EH (cell line): ENCODE measurements around the gene GPC6.

ENCODE experiments used
- DNase-seq: peaks from one replicate; pipeline ENCODE4 v3.0.0-alpha.2; 2015; ENCODE audit warnings: low read depth

Gene GPC6

DNA sequence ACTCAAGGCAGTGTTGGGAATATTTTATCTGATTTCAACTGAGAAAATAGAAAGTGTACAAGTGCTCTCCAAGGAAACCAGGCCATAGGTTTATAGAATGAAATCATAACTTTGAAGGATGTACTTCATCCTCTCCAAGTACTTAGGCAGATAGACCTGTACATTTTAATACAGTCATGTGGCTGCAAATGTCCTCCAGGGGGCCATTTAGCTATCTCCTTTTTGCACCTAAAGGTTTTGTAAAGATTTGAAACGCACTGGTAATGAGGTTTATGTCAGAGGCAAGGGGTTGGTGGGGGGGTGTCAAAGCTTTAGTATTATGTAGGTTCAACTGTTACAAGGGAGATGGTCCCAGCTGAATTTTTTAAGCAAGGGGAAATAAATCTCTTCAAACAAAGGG, 888.4 kb downstream of the GPC6 start:
- DNase-seq = no peak

DNA sequence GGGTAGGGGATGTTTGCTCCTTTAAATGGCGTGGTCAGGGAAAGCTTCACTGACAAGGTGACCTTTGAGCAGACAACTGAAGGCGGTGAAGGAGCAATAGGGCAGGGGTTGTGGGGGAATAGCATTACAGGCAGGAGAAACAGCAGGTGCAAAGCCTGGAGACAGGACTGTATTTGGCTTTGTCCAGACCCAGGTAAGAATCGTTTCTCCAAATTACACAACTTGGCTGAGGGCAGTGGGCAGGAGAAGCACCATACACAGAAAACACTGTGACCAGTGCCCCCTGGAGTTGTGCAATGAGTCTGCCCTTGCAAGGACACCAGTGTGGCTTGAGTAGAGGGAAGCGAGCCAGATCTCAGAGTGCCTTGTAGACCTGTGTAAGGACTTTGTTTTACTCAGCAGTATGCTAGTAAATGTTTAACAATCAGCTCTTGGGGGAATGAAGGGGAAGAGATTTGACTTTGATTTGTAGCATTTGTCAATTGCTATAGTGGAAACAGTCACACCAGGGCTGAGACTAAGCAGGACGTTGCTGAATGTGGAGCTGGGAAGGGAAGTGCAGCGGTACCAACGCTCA, 892.8 kb downstream of the GPC6 start:
- DNase-seq = no peak

DNA sequence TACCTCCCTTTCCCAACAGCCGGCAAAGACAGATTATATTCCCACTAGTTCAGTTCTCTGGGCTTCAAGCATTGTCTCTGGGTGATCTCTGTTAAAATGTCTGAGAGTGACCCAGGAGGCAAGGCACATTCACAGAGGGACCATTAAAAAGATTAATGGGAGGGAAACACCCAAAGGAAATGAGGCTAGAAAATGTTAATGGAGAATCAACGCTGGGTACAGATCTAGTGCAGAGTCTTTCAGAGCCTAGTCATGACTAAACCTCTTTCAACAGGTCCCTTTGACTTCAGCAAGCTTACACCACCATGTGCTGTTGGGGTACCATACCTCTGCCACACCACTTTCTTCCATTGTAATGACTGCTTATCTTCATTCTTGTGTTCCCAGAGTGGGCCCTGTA, 894.3 kb downstream of the GPC6 start:
- no peak for DNase-seq

DNA sequence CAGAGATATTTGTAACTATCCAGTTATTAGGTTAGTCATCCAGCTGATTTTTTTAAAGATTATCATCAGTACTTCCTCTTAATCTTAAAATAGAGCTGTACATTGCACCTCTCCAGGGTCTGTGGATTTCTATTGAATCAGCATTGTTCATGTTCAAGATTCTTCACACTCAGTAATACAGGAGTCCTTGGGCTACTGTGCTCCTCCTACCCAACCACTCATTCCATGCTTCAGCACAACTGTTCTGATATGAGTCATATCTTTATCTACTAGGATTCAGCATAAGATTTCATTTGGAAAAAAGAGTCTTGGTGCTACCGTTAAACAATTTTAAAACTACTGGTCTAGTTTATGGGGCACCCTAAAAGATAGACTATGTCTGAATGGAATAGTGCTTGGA, 895.1 kb downstream of the GPC6 start:
- peak; percentile 39 for DNase-seq

DNA sequence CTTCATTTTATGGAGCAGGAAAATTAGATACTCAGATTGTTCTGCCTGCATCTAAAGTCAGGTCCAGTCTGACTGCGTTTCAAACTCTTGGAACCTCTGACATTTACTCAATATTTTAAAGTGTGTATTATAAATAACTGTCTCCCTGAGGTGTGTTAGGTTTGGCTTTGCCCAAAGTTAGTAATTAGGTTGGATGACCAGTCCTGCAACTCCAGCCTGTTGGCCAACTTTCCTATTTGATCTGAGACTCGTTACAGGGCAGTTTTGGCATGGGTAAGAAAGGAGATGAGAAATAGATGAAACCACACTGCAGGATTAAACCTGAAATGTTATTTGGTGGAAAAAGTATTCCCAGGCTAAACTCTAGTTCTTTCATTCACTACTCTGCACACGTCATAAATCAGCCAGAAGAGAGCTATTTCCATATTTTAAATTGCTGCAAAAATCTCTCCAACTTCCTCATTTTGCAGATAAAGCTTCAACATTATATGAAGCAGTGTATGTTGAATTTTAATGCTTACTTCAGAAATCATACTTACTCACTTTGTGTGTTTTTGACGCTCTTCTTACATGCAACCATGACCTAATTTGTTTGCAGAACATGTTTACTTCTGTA, 895.8 kb downstream of the GPC6 start:
- no peak for DNase-seq

DNA sequence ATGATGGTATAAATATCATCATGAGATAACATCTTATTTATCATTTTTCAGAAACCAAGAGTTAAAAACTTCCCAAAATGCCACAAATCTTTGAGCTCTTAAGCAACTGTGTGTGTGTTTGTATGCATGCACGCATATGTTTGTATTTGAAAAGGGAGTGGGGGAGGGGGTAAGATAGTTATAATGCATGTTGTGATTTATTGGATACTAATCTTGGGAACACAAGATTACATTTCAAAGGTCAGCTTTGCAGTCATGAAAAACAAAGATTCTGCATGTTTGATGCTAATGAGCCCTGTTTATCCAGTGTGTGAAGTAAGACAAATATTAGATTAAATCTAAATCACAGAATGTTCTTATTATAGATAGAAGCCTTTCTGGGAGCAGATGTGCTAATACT, 897.0 kb downstream of the GPC6 start:
- DNase-seq = no peak

DNA sequence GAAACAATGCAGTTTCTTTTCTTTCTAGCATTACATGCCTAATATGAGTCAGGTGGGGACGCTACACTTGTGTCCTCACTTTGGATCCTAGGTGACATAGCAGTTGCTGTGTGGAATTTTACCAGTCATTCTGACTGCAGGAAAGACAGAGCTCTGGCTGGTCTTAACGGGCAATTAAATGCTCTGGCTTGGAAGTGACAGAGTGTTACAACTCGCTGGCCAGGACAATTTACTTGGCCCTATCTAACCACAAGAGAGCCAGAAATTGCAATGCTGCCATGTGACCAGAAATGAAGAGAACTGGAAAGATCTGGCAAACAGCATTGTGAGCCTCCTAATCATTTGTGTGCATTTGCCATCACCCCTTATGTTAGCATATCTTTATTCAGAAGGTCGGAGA, 901.8 kb downstream of the GPC6 start:
- no peak for DNase-seq

DNA sequence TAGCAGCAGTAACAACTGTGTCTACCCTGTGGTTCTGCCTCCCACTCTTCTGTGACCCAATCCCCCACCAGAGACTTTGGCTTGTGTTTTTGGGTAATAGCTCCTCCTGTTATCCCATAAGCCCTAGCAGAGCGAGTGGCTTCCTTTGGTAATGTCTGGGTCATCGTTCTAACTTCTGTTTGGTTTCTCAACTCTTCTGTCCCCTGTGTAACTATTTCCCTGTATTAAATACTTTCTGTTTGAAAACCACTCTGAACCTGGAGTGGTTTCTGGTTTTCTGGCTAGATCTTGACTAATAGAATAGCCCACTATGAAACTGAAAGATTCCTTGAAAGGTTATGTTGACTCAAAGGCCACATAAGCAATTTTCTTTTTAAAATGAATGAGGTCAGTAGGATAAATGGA, 902.9 kb downstream of the GPC6 start:
- DNase-seq = no peak

DNA sequence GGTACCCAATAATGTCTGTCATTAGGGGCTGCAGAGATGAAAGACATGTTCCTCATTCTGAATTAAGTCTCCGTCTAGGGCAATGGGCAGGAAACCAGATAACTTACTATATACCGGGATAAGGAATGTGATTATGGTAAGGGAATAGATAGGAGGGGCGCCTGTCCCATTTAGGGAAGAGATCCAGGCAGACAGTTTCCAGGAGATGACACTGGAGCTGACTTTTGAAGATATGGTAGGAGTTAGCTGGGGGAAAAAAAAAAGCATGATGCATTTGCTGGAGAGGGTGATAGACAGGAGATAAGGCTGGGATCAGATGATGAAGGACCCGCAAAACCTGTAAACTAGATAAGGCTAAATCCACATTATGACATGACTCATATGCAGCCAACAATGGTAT, 912.2 kb downstream of the GPC6 start:
- DNase-seq = no peak

DNA sequence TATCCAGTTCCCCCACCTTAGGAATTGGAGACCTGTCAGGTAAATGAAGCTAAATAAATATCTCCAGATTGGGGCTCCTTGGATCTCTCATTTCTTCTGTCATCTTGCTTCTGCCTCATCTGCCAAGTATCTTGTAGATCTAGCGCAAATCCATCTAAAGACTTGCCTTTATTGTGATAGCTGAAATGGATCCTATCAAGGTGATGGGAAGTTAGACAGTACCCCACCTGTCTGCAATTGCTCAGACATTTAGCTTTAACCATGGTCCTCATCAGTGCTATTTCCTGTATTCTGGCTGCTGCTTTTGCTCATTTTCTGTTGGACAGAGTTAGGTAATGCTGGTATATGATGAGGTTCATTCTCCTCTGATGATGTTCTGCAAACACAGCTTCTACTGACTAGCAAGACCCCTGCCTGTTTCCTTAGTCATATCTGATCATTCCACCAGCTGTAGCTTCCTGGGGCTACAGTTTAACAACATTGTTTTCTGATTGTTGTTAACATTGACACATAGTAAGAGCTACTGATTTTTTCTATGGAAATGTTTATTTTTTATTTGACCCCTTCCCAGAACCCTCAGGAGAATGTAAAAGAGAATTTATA, 912.9 kb downstream of the GPC6 start:
- DNase-seq = no peak

DNA sequence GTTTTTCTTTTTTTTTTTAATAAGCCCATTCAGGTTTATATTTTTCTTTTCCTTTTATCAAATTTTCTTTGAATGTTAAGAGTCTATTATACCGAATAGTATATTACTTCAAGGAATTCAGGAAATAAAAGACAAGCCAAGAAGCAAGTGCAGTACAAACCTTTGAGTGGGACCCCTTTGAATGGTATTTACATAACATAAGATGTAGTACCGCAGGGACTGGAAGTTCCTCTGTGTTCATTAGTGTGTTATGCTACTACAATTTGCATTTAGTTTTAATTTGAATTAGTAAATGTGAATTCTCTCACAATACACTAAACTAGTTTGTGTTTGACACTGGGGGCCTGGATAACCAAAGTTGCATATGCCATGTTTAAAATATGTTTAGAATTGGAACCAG, 913.4 kb downstream of the GPC6 start:
- no peak for DNase-seq

DNA sequence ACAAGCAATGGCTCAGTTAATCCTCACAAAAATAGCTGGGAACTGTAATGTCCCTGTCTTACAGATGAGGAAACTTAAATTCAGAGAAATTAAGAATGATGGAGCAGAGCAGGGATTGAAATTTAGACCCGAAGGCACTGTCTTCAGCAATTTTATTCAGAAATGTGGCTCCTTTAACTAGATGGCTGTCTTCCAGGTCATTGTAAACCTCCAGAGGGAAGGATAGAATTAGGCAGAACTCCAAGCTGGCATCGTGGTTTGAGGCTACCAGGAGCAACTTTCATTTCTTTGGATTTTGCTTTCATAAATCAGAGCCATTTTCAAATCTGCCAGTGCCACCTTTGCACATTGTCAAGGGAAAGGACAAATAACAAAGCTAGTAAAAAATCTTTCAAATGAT, 913.9 kb downstream of the GPC6 start:
- no peak for DNase-seq

DNA sequence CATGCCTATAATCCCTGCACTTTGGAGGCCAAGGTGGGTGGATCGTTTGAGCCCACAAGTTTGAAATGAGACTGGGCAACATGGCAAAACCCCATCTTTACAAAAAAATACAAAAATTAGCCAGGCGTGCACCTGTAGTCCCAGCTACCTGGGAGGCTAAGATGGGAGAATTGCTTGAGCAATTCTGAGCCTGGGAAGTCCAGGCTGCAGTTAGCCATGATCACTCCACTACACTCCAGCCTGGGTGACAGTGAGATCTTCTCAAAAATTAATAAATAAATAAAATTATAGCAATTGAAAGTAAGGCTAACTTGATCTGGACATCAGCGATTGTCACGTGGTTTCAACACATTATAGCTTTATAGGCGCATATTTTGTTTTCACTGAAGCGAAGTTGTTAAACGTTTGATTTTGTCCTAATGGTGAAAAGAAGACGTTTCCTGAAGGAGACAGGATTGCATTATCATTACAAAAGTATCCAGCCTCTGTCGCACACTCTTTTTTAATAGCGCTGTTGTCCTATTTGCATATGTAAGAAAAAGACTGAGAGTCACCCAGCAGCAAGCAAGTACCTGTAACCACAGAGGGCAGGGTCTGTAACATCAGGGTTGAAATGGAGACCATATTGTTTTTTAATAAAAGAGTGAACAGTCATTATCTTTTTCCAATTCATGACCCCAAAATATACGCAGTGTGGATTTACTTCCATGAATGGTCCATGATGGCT, 917.2 kb downstream of the GPC6 start:
- no peak for DNase-seq

DNA sequence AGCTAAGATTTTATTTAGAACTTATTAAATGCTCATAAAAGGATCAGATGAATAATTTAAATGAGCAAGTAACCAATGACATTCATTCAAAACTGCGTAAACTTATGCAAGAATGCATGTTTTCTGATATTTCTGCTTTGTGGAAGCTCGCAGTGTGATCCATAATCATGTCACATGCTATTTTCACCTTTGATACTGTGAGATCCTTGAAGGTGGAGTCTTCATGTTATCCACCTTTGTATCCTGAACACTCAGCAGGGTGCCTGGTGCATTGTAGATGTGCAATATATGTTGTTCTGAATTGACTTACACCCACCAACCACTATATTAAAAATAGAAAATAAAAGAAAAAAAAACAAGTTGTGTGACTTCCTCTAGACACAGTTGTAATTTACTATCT, 919.4 kb downstream of the GPC6 start:
- no peak for DNase-seq

DNA sequence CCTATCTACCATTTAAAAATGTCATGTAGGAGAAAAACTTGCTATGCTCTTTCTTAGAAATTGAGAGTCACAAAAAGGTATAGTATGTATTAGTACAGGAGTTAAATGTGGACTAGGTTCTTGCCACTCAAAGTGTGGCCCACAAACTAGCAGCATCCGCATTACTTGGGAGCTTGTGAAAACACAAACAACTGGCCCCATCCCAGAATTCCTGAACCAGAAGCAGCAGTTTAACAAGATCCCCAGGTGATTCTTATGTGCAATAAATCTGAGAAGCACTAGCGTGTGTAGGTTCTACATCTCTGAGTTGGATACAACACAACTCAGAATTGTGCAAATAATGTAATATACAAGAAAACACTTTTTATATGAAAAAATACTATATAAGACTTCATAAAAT, 927.0 kb downstream of the GPC6 start:
- no peak for DNase-seq

DNA sequence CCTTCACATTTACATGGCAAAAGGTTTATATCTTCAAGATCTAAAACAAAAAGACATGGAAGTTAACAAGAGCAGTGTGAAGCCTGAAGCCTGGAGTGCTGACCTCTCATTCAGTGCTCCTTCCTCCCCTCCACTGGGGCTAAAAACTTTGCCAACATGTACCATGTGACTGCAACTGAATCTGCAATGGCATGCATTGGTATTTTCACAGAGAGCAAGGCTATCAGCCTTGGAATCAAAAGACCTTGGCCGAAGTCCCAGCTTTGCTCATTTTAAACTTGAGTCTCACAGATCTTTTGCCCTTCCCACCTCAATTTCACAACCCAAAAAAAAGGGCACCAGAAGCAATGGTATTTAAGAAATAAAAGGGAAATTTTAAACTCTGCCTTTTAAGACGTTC, 927.8 kb downstream of the GPC6 start:
- peak; percentile 40 for DNase-seq

DNA sequence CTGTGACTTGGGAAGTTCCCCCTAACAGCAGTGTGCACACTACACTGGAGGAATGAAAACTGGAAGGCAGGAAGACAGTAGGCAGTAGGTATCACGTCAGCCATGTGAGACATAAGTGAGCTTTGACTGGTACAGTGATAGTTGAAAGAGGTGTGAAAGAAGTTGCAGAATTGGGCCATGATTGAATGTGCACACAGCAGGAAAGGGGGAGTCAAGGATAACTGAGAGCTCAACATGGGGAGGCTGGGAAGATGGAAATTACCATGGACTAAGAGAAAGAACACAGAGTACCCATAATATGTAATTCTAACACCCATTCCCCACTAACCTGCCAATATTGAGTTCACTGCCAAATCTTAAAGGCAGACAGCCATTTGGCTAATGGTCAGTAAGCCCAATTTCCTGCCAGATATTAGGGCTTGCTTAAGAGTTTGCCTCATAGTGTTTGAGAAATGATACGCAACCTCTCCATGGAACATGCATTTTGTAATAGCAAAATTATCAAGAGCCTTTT, 931.2 kb downstream of the GPC6 start:
- no peak for DNase-seq

DNA sequence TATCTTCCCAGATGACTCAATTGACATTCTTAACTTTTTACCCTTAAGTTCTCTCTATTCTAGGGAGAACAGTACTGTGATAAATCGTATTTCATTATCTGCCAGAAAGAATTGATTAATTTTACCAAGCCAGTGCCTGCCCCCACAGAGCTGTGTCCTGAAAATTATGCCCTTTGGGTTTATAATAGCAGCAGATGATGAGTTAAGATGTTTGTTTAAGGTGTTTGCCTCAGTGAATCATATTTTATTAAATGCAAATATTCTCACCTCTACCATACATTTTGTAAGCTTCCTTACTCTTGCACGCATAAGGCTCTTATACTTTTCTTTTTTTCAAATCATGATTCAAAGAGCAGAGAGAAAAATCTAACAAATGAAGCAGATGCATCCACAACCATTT, 934.3 kb downstream of the GPC6 start:
- no peak for DNase-seq

DNA sequence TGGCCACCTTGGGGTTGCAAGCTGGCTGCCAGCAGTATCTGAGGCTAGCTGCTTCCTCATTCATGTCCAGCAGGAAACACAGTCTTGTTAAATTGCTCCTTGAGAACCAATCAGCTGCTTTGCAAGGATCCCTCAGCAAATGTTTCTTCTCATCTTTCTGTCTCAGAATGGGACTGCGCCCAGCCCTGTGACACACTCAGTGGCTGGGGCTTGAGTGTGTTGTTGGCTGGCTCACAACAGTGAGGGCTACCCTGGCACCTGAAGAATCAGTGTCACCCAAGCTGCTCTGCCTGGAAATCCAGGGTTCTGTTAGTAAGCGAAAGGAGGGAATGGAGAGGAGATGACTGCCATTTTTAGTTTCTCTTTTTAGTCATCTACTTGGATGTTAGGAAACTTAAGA, 935.7 kb downstream of the GPC6 start:
- no peak for DNase-seq

DNA sequence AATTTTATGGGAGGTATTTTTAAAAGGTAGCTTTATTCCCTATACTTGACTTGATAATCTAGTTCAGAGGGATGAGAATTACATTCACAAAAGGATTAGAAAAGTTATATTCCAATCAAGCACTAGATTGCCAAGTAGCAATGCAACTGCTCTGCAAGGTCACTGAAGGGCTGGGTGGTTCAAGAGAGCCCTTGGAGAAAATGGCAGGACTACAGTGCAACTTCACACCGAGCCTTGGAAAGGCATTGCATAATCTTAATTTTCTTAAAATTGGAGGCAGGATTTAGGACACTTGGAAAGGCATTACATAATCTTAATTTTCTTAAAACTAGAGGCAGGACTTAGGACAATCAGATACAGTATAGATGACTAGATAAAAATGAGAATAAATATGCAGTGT, 936.9 kb downstream of the GPC6 start:
- DNase-seq = no peak

DNA sequence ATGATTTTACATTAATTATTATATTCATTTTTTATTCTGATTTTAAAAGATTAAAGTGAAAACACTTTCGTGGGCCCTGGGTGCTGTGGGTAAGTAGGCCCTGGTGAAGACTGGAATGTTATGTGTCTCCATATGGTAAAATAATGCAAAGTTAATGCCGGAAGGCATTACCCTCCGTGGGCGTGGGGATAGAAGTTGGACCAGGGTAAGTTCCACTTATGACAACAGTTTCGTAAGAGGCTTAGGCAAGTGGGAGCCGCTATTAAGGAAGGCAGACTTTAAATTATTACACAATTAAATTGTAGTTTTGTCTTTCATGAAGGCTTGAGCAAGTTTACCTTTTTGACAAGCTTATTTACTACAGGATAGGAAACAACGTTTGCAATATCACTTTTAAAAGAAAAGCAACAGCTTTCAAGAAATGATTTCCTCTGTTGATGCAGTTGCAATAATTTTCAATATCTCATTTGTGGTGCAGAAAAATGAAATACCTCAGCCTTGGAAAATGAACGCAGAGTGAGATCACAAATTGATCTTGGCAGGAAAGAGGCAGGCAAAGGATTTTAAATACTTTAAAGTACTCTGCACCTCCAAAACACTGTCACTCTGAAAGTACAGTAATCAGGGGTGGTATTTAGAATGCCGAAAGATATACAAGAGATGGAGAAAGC, 942.3 kb downstream of the GPC6 start:
- no peak for DNase-seq

DNA sequence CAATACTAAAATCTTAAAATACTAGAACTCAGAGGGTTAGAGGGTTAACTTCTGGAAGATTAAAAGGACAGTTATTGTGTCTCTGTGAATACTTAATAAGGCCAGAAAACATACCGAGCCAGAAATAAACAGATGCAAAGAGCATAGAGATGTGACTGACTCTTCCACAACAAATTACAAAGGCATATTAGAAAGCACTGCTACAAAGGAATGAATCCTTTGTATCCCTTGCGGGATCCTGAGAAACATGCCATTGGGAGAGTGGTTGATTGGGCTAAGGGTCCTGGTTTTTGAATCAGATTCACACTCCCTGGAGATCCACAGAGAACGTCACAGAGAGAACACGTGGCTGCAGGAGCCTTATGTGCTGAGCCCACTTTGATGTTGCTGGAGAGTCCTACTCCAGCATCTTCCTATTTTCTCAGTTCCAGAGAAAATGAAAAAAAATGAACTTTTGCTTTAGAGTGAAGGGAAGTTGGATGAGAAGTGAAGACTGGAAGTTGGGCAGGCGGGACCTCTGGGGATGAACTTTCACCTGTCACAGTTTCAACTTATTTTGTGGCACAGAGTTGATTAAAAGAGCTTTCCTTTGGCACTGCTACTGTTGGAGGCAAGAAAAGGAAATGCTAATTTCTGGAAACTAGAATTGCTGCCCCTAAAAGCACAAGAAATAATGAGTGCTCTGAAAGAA, 943.0 kb downstream of the GPC6 start:
- no peak for DNase-seq
